Measurements from ENCODE around the gene SRGAP2B. TPM values are rescaled to one million over a fixed set of nuclear protein-coding genes. Genes with fewer than 3 reads are reported as not detected.
"Not testable (repeated sequence)": the region's sequence is repeated elsewhere in the genome, so short reads cannot be mapped to it uniquely, and the experiment has no call there.

Gene SRGAP2B
- polyA plus RNA-seq, 1 donor = 12.4 TPM

DNA sequence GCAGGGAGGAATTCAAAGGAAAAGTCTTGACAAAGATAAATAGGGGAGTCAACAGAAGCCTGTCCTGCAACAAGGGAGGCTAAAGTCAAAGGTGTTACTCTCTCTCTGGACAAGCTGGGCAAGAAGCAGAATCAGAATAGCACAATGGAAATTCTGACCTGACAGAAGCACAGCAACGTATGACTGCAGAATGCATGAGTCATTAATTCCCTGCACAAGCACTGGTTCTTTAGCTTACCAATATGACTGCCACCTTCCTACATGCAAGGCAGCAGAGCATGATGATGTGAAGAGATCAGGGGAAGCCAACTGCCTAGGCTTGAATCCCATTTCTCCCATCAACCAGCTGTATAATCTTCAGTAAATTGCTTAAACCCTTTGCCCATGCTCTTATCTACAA lies 153.4 kb downstream of the SRGAP2B start:
- not testable (repeated sequence) for H3K36me3 ChIP-seq (ENCODE audit: control insufficient read depth, insufficient read depth, low read length); H3K9me3 ChIP-seq (ENCODE audit: control insufficient read depth, low read depth, low read length); H3K4me3 ChIP-seq (ENCODE audit: low read length); DNase-seq; H3K27me3 ChIP-seq (ENCODE audit: control insufficient read depth, insufficient read depth, low read length); H3K27ac ChIP-seq (ENCODE audit: low read length); H3K4me1 ChIP-seq (ENCODE audit: control insufficient read depth, insufficient read depth, low read length)
- no CpG with 5 or more reads among the region's 1 CpG for WGBS (ENCODE audit: insufficient coverage, low lambda C conversion rate)

DNA sequence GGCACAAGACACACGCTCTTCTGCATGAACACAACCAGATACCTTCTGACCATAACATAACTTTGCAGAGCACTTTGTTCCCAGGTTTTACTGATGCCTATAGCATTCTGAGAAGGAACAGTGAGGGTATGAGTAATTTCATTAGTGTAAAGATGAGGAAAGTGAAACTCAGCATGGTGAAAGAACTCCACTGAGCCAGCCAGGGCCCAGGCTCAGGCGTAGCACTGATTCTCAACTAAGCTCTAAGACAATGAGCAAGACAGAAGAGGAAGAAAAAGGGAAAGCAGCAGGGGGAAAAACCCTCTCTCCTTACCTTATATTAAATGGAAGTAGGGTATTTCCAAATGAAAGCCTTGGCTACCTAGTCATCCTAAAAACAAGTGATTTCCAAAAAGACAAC lies 155.1 kb downstream of the SRGAP2B start:
- WGBS (ENCODE audit: insufficient coverage, low lambda C conversion rate) = no CpG with 5 or more reads among the region's 2 CpGs
- H3K36me3 ChIP-seq (ENCODE audit: control insufficient read depth, insufficient read depth, low read length); H3K9me3 ChIP-seq (ENCODE audit: control insufficient read depth, low read depth, low read length): not testable (repeated sequence)

GRCh38 chr1:144938627-144939026 lies 156.5 kb downstream of the SRGAP2B start:
- not testable (repeated sequence) for H3K27ac ChIP-seq (ENCODE audit: low read length); H3K4me1 ChIP-seq (ENCODE audit: control insufficient read depth, insufficient read depth, low read length); H3K4me3 ChIP-seq (ENCODE audit: low read length); H3K9me3 ChIP-seq (ENCODE audit: control insufficient read depth, low read depth, low read length); H3K36me3 ChIP-seq (ENCODE audit: control insufficient read depth, insufficient read depth, low read length); DNase-seq; H3K27me3 ChIP-seq (ENCODE audit: control insufficient read depth, insufficient read depth, low read length)

More for the DNA sequence above, 155.1 kb downstream of the SRGAP2B start:
- not testable (repeated sequence) for DNase-seq; H3K4me1 ChIP-seq (ENCODE audit: control insufficient read depth, insufficient read depth, low read length); H3K27ac ChIP-seq (ENCODE audit: low read length); H3K27me3 ChIP-seq (ENCODE audit: control insufficient read depth, insufficient read depth, low read length); H3K4me3 ChIP-seq (ENCODE audit: low read length)

DNA sequence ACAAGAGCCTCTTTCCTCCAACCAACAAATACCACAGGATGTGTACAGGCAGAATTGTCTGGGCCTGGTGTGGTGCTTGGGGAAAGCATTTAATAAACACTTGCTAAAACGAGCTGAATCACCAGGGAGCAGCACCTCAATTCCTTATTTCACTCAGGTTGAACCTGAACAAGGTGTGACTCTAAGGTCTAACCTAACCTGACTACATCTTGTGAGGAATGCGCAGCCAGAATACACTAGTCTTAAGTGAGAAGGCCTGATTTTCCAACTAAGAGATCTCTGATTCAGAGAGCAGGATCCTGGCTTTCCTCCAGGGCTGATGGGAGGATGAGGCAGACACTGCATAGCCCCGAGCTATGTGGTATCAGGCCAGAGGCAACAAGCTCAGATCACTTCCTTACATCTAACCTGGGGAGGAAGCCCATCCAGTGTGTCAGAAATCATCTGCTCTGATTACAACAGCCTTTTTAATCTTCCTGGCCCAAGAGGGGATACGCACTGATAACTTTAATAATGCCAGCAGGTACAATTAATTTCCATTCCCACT lies 158.9 kb downstream of the SRGAP2B start:
- H3K9me3 ChIP-seq (ENCODE audit: control insufficient read depth, low read depth, low read length); H3K27ac ChIP-seq (ENCODE audit: low read length); H3K4me1 ChIP-seq (ENCODE audit: control insufficient read depth, insufficient read depth, low read length); H3K36me3 ChIP-seq (ENCODE audit: control insufficient read depth, insufficient read depth, low read length); DNase-seq; H3K27me3 ChIP-seq (ENCODE audit: control insufficient read depth, insufficient read depth, low read length); H3K4me3 ChIP-seq (ENCODE audit: low read length): not testable (repeated sequence)
- no CpG with 5 or more reads among the region's 4 CpGs for WGBS (ENCODE audit: insufficient coverage, low lambda C conversion rate)

DNA sequence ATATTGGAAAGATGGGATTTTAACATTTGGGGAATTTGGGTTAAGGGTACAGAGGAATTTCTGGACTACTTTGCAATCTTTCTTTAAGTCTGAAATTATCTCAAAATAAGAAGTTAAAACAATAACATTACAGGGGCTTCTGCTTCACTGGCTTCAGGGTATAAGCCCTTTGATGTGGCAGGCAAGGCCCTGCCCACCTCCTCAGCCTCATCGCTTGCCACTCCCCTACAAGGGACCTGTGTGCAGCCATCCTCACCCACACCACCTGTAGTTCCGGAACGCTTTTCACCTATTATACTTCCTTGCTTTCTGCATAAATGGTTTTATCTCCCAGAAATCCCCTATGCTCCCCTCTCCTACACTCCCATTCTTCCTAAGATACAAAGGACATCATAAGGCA lies 159.8 kb downstream of the SRGAP2B start:
- H3K27ac ChIP-seq (ENCODE audit: low read length) = not testable (repeated sequence)
- no CpG with 5 or more reads among the region's 3 CpGs for WGBS (ENCODE audit: insufficient coverage, low lambda C conversion rate)

GRCh38 chr1:144933014-144933413 lies 162.1 kb downstream of the SRGAP2B start:
- no CpG with 5 or more reads among the region's 5 CpGs for WGBS (ENCODE audit: insufficient coverage, low lambda C conversion rate)
- H3K36me3 ChIP-seq (ENCODE audit: control insufficient read depth, insufficient read depth, low read length); DNase-seq; H3K27ac ChIP-seq (ENCODE audit: low read length); H3K9me3 ChIP-seq (ENCODE audit: control insufficient read depth, low read depth, low read length); H3K4me3 ChIP-seq (ENCODE audit: low read length); H3K4me1 ChIP-seq (ENCODE audit: control insufficient read depth, insufficient read depth, low read length); H3K27me3 ChIP-seq (ENCODE audit: control insufficient read depth, insufficient read depth, low read length): not testable (repeated sequence)

More for the DNA sequence above, 159.8 kb downstream of the SRGAP2B start:
- not testable (repeated sequence) for H3K4me1 ChIP-seq (ENCODE audit: control insufficient read depth, insufficient read depth, low read length); H3K27me3 ChIP-seq (ENCODE audit: control insufficient read depth, insufficient read depth, low read length); DNase-seq; H3K4me3 ChIP-seq (ENCODE audit: low read length); H3K9me3 ChIP-seq (ENCODE audit: control insufficient read depth, low read depth, low read length); H3K36me3 ChIP-seq (ENCODE audit: control insufficient read depth, insufficient read depth, low read length)

DNA sequence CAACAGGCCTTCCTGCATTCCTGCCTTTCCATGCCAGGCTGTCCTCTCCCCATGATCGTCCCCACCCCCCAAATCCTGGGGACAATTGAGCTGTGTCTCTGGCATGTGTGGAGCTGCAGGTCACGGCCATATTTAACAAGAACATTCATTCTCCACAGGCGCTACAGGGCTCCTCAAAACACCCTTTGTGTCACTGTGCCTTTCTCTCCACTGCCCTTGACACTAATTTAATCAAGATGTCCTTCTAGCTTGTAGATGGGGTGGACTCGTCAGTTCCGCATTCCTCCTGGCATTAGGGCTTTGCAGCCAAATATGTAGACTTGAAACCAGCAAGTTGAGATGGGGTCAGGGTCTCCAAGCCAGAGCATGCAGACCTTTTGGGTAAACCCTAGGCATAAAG lies 163.0 kb downstream of the SRGAP2B start:
- not testable (repeated sequence) for DNase-seq; H3K27ac ChIP-seq (ENCODE audit: low read length)

GRCh38 chr1:144931553-144931952 lies 163.6 kb downstream of the SRGAP2B start:
- not testable (repeated sequence) for H3K27me3 ChIP-seq (ENCODE audit: control insufficient read depth, insufficient read depth, low read length); DNase-seq; H3K4me3 ChIP-seq (ENCODE audit: low read length); H3K4me1 ChIP-seq (ENCODE audit: control insufficient read depth, insufficient read depth, low read length); H3K9me3 ChIP-seq (ENCODE audit: control insufficient read depth, low read depth, low read length); H3K27ac ChIP-seq (ENCODE audit: low read length); H3K36me3 ChIP-seq (ENCODE audit: control insufficient read depth, insufficient read depth, low read length)
- no CpG with 5 or more reads among the region's 1 CpG for WGBS (ENCODE audit: insufficient coverage, low lambda C conversion rate)

More for the DNA sequence above, 163.0 kb downstream of the SRGAP2B start:
- H3K36me3 ChIP-seq (ENCODE audit: control insufficient read depth, insufficient read depth, low read length); H3K9me3 ChIP-seq (ENCODE audit: control insufficient read depth, low read depth, low read length); H3K27me3 ChIP-seq (ENCODE audit: control insufficient read depth, insufficient read depth, low read length); H3K4me1 ChIP-seq (ENCODE audit: control insufficient read depth, insufficient read depth, low read length); H3K4me3 ChIP-seq (ENCODE audit: low read length): not testable (repeated sequence)
- no CpG with 5 or more reads among the region's 5 CpGs for WGBS (ENCODE audit: insufficient coverage, low lambda C conversion rate)

- H3K27ac ChIP-seq (ENCODE audit: low read length); H3K36me3 ChIP-seq (ENCODE audit: control insufficient read depth, insufficient read depth, low read length); DNase-seq; H3K27me3 ChIP-seq (ENCODE audit: control insufficient read depth, insufficient read depth, low read length); H3K4me3 ChIP-seq (ENCODE audit: low read length); H3K4me1 ChIP-seq (ENCODE audit: control insufficient read depth, insufficient read depth, low read length); H3K9me3 ChIP-seq (ENCODE audit: control insufficient read depth, low read depth, low read length): not testable (repeated sequence)
- no CpG with 5 or more reads among the region's 6 CpGs for WGBS (ENCODE audit: insufficient coverage, low lambda C conversion rate)
Observed at GRCh38 chr1:144930085-144930777, 164.9 kb downstream of the SRGAP2B start.

GRCh38 chr1:144927292-144927691 lies 167.8 kb downstream of the SRGAP2B start:
- not testable (repeated sequence) for H3K36me3 ChIP-seq (ENCODE audit: control insufficient read depth, insufficient read depth, low read length); H3K4me3 ChIP-seq (ENCODE audit: low read length); DNase-seq; H3K27ac ChIP-seq (ENCODE audit: low read length); H3K27me3 ChIP-seq (ENCODE audit: control insufficient read depth, insufficient read depth, low read length); H3K4me1 ChIP-seq (ENCODE audit: control insufficient read depth, insufficient read depth, low read length); H3K9me3 ChIP-seq (ENCODE audit: control insufficient read depth, low read depth, low read length)
- WGBS (ENCODE audit: insufficient coverage, low lambda C conversion rate) = no CpG with 5 or more reads among the region's 1 CpG

- WGBS (ENCODE audit: insufficient coverage, low lambda C conversion rate) = no CpG with 5 or more reads among the region's 5 CpGs
- DNase-seq; H3K27me3 ChIP-seq (ENCODE audit: control insufficient read depth, insufficient read depth, low read length); H3K4me3 ChIP-seq (ENCODE audit: low read length); H3K27ac ChIP-seq (ENCODE audit: low read length); H3K4me1 ChIP-seq (ENCODE audit: control insufficient read depth, insufficient read depth, low read length); H3K36me3 ChIP-seq (ENCODE audit: control insufficient read depth, insufficient read depth, low read length); H3K9me3 ChIP-seq (ENCODE audit: control insufficient read depth, low read depth, low read length): not testable (repeated sequence)
Observed at GRCh38 chr1:144923640-144924039, 171.5 kb downstream of the SRGAP2B start.
